DND-41 (cell line): Measurements from ENCODE around the gene SF3A1.
A peak's percentile ranks its signal among the peaks of the same experiment; 100 is the strongest.

ENCODE experiments used
- ATAC-seq: fragments of 200-7000 bp; cut with Tn5 transposase; 3 replicates; pipeline ENCODE4 v1.9.1; 2021; ENCODE audit warnings: low read depth; ENCODE audit not compliant: insufficient read depth
- DNase-seq: peaks from one replicate; pipeline ENCODE4 v3.0.0-alpha.2; 2020
- H2AFZ ChIP-seq: 2 replicates; pipeline ENCODE4 v1.6.0; 2012; ENCODE audit warnings: low read depth, low read length
- H3K27ac ChIP-seq: 2 replicates; pipeline ENCODE4 v1.5.1; 2012; ENCODE audit warnings: low read length, inconsistent platforms
- H3K27me3 ChIP-seq: fragments of 200-600 bp; sonication (generic); 2 replicates; pipeline ENCODE4 v1.6.0; 2012; ENCODE audit warnings: low read length, mild to moderate bottlenecking, inconsistent platforms; ENCODE audit not compliant: insufficient read depth, poor library complexity
- H3K36me3 ChIP-seq: 2 replicates; pipeline ENCODE4 v1.5.1; 2012; ENCODE audit warnings: low read length, inconsistent platforms; ENCODE audit not compliant: insufficient read depth
- H3K4me1 ChIP-seq: 2 replicates; pipeline ENCODE4 v1.5.1; 2012; ENCODE audit warnings: mild to moderate bottlenecking, low read length; ENCODE audit not compliant: insufficient read depth
- H3K4me2 ChIP-seq: 2 replicates; pipeline ENCODE4 v1.6.0; 2012; ENCODE audit warnings: mild to moderate bottlenecking, moderate library complexity, low read length, inconsistent platforms; ENCODE audit not compliant: insufficient read depth
- H3K4me3 ChIP-seq, 2 experiments: fragments of 200-600 bp in 1 of 2; shearing (Covaris generic) in 1 of 2; 2 replicates each; pipeline ENCODE4 v1.5.1; 2012 to 2016; ENCODE audit warnings: inconsistent platforms in 2 of 2, low read length in 2 of 2, mild to moderate bottlenecking in 2 of 2, low read depth in 1 of 2, moderate library complexity in 1 of 2
- H3K79me2 ChIP-seq: 2 replicates; pipeline ENCODE4 v1.6.0; 2012; ENCODE audit warnings: low read length, inconsistent platforms; ENCODE audit not compliant: insufficient read depth
- H3K9ac ChIP-seq: 2 replicates; pipeline ENCODE4 v1.6.0; 2012; ENCODE audit warnings: low read depth, mild to moderate bottlenecking, inconsistent platforms, low read length, moderate library complexity
- H3K9me3 ChIP-seq: 2 replicates; pipeline ENCODE4 v1.5.1; 2012; ENCODE audit warnings: low read length, moderate library complexity, mild to moderate bottlenecking, inconsistent platforms; ENCODE audit not compliant: insufficient read depth, severe bottlenecking
- H4K20me1 ChIP-seq: 2 replicates; pipeline ENCODE4 v1.6.0; 2012; ENCODE audit warnings: low read length; ENCODE audit not compliant: insufficient read depth
- CTCF ChIP-seq: IDR thresholded peaks from 2 replicates; pipeline ENCODE4 v1.5.1; 2012; ENCODE audit warnings: borderline replicate concordance, low read length, moderate library complexity, mild to moderate bottlenecking; ENCODE audit not compliant: poor library complexity, severe bottlenecking; ENCODE audit errors: extremely low read depth
- EZH2 ChIP-seq: IDR thresholded peaks from 3 replicates; pipeline ENCODE4 v1.6.1; 2012; ENCODE audit warnings: borderline replicate concordance, low read depth, mild to moderate bottlenecking, moderate library complexity, low read length, inconsistent platforms; ENCODE audit not compliant: severe bottlenecking

Gene SF3A1

GRCh38 chr22:30289980-30290313 is 66.7 kb downstream of the SF3A1 start:
- H3K4me1 ChIP-seq: peaks cover 72% of the 10 kb centered on the region
- peak overlapping the region; percentile 94 for H3K27ac ChIP-seq
- TF ChIP-seq CTCF: no peak
- no peak for TF ChIP-seq EZH2

GRCh38 chr22:30289141-30289979 is 67.3 kb downstream of the SF3A1 start, which contains the start of gene CASTOR1:
CASTOR1 (minus strand) TSS chr22:30289505; CDS start chr22:30289497, 8 bp downstream.
- peak; percentile 70 for ATAC-seq
- TF ChIP-seq EZH2 (no peak), CTCF (no peak)
- Histone ChIP-seq H3K36me3 (peaks cover 63% of the 10 kb centered on the region), H3K79me2 (peaks cover 42% of the 10 kb centered on the region), H2AFZ (peak within 1 kb of the TSS; percentile 46), H4K20me1 (peaks cover 6% of the 10 kb centered on the region), H3K4me3 (peak within 1 kb of the TSS; percentile 67 to 89; a peak in 3 of 4 replicates), H3K4me1 (peaks cover 78% of the 10 kb centered on the region), H3K4me2 (peak within 1 kb of the TSS; percentile 90), H3K9me3 (no peaks in the 10 kb centered on the region), H3K9ac (peak within 1 kb of the TSS; percentile 83), H3K27me3 (no peaks in the 10 kb centered on the region), H3K27ac (peak within 1 kb of the TSS; percentile 94)
- peak; percentile 98 for DNase-seq

More at GRCh38 chr22:30289980-30290313, 66.7 kb downstream of the SF3A1 start:
- ATAC-seq (peak; percentile 16), DNase-seq (no peak)
- peak overlapping the region; percentile 83 for H3K9ac ChIP-seq
- H3K9me3 ChIP-seq: no peaks in the 10 kb centered on the region
- H3K79me2 ChIP-seq: peaks cover 38% of the 10 kb centered on the region
- peak overlapping the region; percentile 90 for H3K4me2 ChIP-seq
- peak overlapping the region; percentile 46; the same call in 1 of the 2 replicates for H2AFZ ChIP-seq
- peaks cover 6% of the 10 kb centered on the region for H4K20me1 ChIP-seq
- H3K4me3 ChIP-seq: peak overlapping the region in 1 of 2 experiments; percentile 89; a peak in 2 of 4 replicates
- H3K27me3 ChIP-seq: no peaks in the 10 kb centered on the region
- H3K36me3 ChIP-seq: peaks cover 63% of the 10 kb centered on the region

GRCh38 chr22:30288419-30289140 is 68.1 kb downstream of the SF3A1 start:
- DNase-seq (peak; percentile 48), ATAC-seq (no peak)
- peaks cover 60% of the 10 kb centered on the region for H3K36me3 ChIP-seq
- TF ChIP-seq EZH2 (no peak), CTCF (no peak)
- no peaks in the 10 kb centered on the region for H3K9me3 ChIP-seq
- peak overlapping the region; percentile 94 for H3K27ac ChIP-seq
- peak overlapping the region; percentile 83 for H3K9ac ChIP-seq
- peak overlapping the region; percentile 67 to 89; a peak in 3 of 4 replicates for H3K4me3 ChIP-seq
- H3K27me3 ChIP-seq: no peaks in the 10 kb centered on the region
- H3K4me2 ChIP-seq: peak overlapping the region; percentile 90
- peaks cover 6% of the 10 kb centered on the region for H4K20me1 ChIP-seq
- peak overlapping the region; percentile 43 for H2AFZ ChIP-seq
- peaks cover 47% of the 10 kb centered on the region for H3K79me2 ChIP-seq
- peaks cover 85% of the 10 kb centered on the region for H3K4me1 ChIP-seq
